ENCODE results near the gene SLC35C1. TPM values are rescaled to one million over a fixed set of nuclear protein-coding genes. Genes with fewer than 3 reads are reported as not detected.

SLC35C1 gene
- total RNA-seq, 8 experiments from 2014 or later: 4.5 to 27.2 (median 7.1) TPM

GRCh38 chr11:45794169-45794568 is 10.8 kb upstream of the SLC35C1 start:
- Histone ChIP-seq H3K27ac (no peak overlapping the region), H3K4me1 (replicated peaks in 1 of 2) (no peaks in the 10 kb centered on the region), H3K4me3 (no peak overlapping the region)
- ATAC-seq (replicated peaks in 6 of 8): no peak
- WGBS, 10 experiments: 40 to 100% (median 75%) methylated on average over 1 to 2 of the region's 3 CpGs; no CpG with 5 or more reads in 3 of the 10 experiments
- in situ Hi-C loops (cut with MboI; ENCODE audit: low pct_unique_long_range_greater_than_20kb in 2 of 9, low sequenced_read_pairs in 9 of 9, unreplicated experiment in 9 of 9): no loop called here

DNA sequence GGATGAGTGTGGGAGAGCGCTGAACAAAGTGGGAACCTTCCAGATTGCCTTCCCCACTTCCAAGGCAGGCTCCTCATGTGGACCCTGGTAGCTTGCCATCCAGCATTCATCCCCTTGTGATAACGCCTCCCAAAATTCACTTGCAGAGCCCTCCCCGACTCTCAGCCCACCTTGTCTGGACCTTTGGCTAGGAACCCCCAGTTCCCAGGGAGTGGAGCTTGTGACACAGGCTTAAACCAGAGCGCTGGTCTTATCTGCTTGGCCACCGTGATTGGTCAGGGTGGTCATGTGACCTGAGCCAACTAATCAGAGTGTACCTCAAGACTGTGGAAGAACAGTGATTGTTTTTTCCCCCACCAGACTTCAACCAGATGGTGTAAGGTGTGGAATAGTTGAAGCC is 9.6 kb upstream of the SLC35C1 start:
- in situ Hi-C loops (cut with MboI; ENCODE audit: low pct_unique_long_range_greater_than_20kb in 2 of 9, low sequenced_read_pairs in 9 of 9, unreplicated experiment in 9 of 9): no loop called here
- no peak for ATAC-seq (replicated peaks in 6 of 8)
- 7 to 100% (median 87%) methylated on average over 1 to 3 of the region's 5 CpGs; no CpG with 5 or more reads in 4 of the 10 experiments for WGBS, 10 experiments
- H3K4me1 ChIP-seq (replicated peaks in 1 of 2): no peaks in the 10 kb centered on the region
- H3K4me3 ChIP-seq: no peak overlapping the region
- H3K27ac ChIP-seq: no peak overlapping the region

GRCh38 chr11:45796461-45796861 is 8.5 kb upstream of the SLC35C1 start:
- in situ Hi-C loops (cut with MboI; ENCODE audit: low pct_unique_long_range_greater_than_20kb in 2 of 9, low sequenced_read_pairs in 9 of 9, unreplicated experiment in 9 of 9): no loop called here
- WGBS, 10 experiments: 12 to 94% (median 77%) methylated on average over 2 to 8 of the region's 8 CpGs; no CpG with 5 or more reads in 1 of the 10 experiments
- Histone ChIP-seq H3K4me1 (replicated peaks in 1 of 2) (no peaks in the 10 kb centered on the region), H3K4me3 (no peak overlapping the region), H3K27ac (no peak overlapping the region)
- no peak for ATAC-seq (replicated peaks in 6 of 8)

DNA sequence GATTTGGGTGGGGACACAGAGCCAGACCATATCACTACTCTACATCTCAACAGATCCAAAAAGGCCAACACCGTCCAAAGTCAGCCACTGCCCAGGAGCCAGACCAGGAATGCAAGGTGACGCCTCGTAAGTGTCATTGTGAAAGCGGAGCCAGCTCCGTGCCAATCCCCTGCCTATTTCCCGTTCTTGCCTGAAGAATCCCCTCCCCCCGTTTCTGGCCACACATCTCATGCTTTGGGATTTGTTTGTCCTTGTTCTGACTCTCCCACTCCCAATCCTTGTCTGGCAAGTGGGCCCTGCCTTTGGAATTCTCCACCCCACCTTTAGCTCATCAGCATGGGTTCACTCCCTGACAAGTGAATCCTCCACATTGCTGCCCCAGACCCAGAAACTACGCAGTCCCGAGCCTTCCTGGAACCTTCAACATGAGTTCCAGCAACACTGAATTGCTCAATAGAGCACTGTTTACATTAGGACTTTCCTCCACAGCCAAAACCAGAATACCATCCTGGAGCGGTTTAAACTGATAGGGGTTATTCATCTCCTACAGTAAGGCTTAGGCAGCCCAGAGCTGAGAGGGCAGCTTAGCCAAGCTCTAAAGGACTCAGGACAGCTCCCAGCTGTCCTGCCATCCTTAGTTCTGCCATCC is 6.0 kb upstream of the SLC35C1 start:
- ATAC-seq (replicated peaks in 6 of 8): no peak
- Histone ChIP-seq H3K27ac (no peak overlapping the region), H3K4me1 (replicated peaks in 1 of 2) (no peaks in the 10 kb centered on the region), H3K4me3 (no peak overlapping the region)
- in situ Hi-C loops (cut with MboI; ENCODE audit: low pct_unique_long_range_greater_than_20kb in 2 of 9, low sequenced_read_pairs in 9 of 9, unreplicated experiment in 9 of 9): no loop called here
- whole genome bisulfite sequencing, 10 experiments: 40 to 100% (median 85%) methylated on average over 1 to 5 of the region's 10 CpGs; no CpG with 5 or more reads in 2 of the 10 experiments

DNA sequence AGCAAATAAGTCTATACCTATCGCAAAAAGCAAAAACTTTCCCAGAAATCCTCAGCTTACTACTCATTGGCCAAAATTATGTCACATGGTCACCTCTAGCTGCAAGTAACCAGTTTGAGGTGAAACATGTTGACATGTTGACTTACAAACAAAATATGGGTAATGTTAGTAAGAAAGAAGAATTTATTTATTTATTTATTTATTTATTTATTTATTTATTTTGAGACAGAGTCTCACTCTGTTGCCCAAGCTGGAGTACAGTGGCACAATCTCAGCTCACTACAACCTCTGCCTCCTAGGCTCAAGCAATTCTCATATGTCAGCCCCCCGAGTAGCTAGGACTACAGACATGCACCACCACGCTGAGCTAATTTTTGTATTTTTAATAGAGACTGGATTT is 5.4 kb upstream of the SLC35C1 start:
- no peaks in the 10 kb centered on the region for H3K4me1 ChIP-seq (replicated peaks in 1 of 2)
- 79 to 100% (median 100%) methylated on average over 1 to 3 of the region's 3 CpGs; no CpG with 5 or more reads in 1 of the 10 experiments for whole genome bisulfite sequencing, 10 experiments
- no peak for ATAC-seq (replicated peaks in 6 of 8)
- H3K4me3 ChIP-seq: no peak overlapping the region
- in situ Hi-C loops (cut with MboI; ENCODE audit: low pct_unique_long_range_greater_than_20kb in 2 of 9, low sequenced_read_pairs in 9 of 9, unreplicated experiment in 9 of 9): no loop called here
- no peak overlapping the region for H3K27ac ChIP-seq

DNA sequence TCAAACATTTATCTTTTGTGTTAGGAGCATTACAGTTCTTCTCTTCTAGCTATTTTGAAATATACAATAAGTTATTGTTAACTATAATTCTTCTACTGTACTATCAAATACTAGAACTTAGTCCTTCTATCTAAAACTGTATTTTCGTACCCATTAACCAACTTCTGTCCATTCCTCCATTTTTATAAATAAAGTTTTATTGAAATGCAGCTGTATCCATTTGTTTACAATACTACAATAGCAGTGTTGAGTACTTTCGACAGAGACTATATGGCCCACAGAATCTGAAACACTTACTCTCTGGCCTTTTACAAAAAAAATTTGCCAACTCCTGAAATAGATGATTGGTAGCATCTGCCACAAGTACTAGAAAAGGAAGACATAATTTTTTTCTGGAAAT is 4.7 kb upstream of the SLC35C1 start:
- in situ Hi-C loops (cut with MboI; ENCODE audit: low pct_unique_long_range_greater_than_20kb in 2 of 9, low sequenced_read_pairs in 9 of 9, unreplicated experiment in 9 of 9): no loop called here
- WGBS, 10 experiments: 31 to 100% (median 73%) methylated on average over 1 to 2 of the region's 2 CpGs
- H3K27ac ChIP-seq: no peak overlapping the region
- no peak overlapping the region for H3K4me3 ChIP-seq
- no peaks in the 10 kb centered on the region for H3K4me1 ChIP-seq (replicated peaks in 1 of 2)
- ATAC-seq (replicated peaks in 6 of 8): no peak

GRCh38 chr11:45801723-45802315 is 3.1 kb upstream of the SLC35C1 start:
- peak in 1 of 8 experiments; percentile 1 for ATAC-seq (replicated peaks in 6 of 8)
- no peak overlapping the region for H3K27ac ChIP-seq
- WGBS, 10 experiments: 0 to 91% (median 75%) methylated on average over 1 to 2 of the region's 2 CpGs; no CpG with 5 or more reads in 2 of the 10 experiments
- H3K4me3 ChIP-seq: no peak overlapping the region
- in situ Hi-C loops (cut with MboI; ENCODE audit: low pct_unique_long_range_greater_than_20kb in 2 of 9, low sequenced_read_pairs in 9 of 9, unreplicated experiment in 9 of 9): no loop called here
- peaks cover 9 to 12% of the 10 kb centered on the region in 2 donors for H3K4me1 ChIP-seq (replicated peaks in 1 of 2)

DNA sequence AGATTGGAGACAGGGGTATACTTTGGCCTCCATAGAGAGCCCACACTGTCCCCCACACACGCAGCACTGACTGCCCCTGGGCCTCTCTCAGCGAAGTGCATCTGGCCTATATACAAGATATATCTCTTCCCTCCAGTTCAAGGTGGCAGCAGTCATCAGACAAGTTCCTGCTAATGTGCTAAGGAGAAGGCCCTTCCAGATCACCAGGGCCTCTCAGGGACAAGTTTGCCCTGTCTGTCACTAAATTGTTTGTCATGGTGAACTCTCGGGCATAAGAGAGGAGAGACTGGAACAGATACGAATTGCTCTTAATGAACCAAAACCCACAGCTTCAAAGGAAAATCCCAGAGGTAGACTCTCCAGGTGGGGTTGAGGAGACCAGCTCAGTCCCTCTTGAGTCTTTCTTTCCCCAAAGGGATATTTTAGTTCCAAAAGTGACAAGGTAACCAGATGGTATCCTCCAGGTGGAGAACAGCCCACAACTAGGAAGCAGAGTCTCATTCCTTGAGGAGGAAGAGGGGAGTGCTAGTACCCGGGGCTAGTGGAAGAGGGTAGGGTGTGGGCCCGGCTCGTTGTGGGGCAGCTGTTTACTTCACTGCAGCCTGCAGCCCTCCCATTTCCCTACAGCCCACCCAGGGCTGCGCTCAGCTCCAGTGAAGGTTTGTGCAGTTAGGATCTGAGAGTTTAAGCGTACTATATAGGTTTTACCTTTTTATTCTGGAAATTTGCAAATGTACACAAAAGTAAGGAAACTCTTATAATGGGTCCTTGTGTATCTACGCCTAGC is 2.2 kb upstream of the SLC35C1 start:
- H3K4me1 ChIP-seq (replicated peaks in 1 of 2): peaks cover 18 to 21% of the 10 kb centered on the region in 2 donors
- no peak overlapping the region for H3K27ac ChIP-seq
- no peak for ATAC-seq (replicated peaks in 6 of 8)
- in situ Hi-C loops (cut with MboI; ENCODE audit: low pct_unique_long_range_greater_than_20kb in 2 of 9, low sequenced_read_pairs in 9 of 9, unreplicated experiment in 9 of 9): no loop called here
- WGBS, 10 experiments: 77 to 100% (median 96%) methylated on average over 2 to 8 of the region's 10 CpGs; no CpG with 5 or more reads in 1 of the 10 experiments
- no peak overlapping the region for H3K4me3 ChIP-seq

DNA sequence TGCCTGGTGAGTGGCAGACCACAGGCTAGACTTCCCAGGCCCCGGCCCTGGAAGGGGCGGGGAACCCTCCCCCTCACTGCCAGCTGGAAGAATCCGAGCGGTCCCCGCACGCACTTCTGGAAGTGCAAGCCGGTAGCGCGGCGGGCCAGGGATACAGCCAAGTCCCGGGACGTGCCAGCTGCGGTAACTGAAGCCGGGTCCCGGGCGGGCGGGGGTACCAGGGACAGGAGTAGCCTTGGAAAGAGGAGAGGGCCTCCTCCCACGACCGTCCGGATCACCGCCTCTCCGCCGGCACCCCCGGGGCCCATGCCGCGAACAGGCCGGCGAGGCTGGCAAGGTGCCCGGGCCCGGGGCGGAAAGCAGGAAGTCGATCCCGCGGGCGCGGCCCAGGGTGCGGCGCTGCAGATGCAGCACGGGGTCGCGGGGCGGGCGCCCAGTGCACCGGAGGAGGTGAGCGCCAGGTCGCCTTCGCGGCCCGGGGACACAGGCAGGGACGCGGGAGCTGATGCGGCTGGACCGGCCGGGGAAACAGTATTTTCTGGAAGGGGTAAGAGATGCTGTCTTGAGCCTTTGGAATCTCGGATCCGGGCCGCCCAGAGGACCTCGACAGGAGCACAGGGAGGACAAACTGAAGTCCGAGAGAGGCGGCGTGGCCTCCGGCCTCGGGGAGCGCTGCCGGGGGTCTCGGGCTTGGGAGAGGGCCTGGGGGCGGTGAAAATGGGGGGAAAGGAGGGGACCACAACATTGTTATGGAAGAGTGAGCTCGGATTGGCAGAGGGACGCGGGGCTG is 783 bp upstream of the SLC35C1 start:
- WGBS, 10 experiments: 0 to 4% (median 3%) methylated on average over 1 to 7 of the region's 70 CpGs; no CpG with 5 or more reads in 7 of the 10 experiments
- in situ Hi-C loops (cut with MboI; ENCODE audit: low pct_unique_long_range_greater_than_20kb in 2 of 9, low sequenced_read_pairs in 9 of 9, unreplicated experiment in 9 of 9): no loop called here
- peaks cover 20 to 22% of the 10 kb centered on the region in 2 donors for H3K4me1 ChIP-seq (replicated peaks in 1 of 2)
- H3K27ac ChIP-seq: peak overlapping the region in 1 of 2 donors; percentile 92
- peak overlapping the region; percentile 58 to 79 (median 62) for H3K4me3 ChIP-seq
- ATAC-seq (replicated peaks in 6 of 8): peak; percentile 6 to 52 (median 17)

GRCh38 chr11:45805305-45806071 is 539 bp downstream of the SLC35C1 start:
- Histone ChIP-seq H3K27ac (peak overlapping the region; percentile 80 to 92), H3K4me3 (peak overlapping the region; percentile 58 to 79 (median 62)), H3K4me1 (replicated peaks in 1 of 2) (peaks cover 20 to 22% of the 10 kb centered on the region in 2 donors)
- in situ Hi-C loops (cut with MboI; ENCODE audit: low pct_unique_long_range_greater_than_20kb in 2 of 9, low sequenced_read_pairs in 9 of 9, unreplicated experiment in 9 of 9): no loop called here
- ATAC-seq (replicated peaks in 6 of 8): peak in 5 of 8 experiments; percentile 21 to 69 (median 43)
- 24 to 51% methylated on average over 4 to 8 of the region's 29 CpGs; no CpG with 5 or more reads in 8 of the 10 experiments for WGBS, 10 experiments

GRCh38 chr11:45806072-45806933 is 1.4 kb downstream of the SLC35C1 start:
- H3K4me1 ChIP-seq (replicated peaks in 1 of 2): peaks cover 20 to 22% of the 10 kb centered on the region in 2 donors
- ATAC-seq (replicated peaks in 6 of 8): no peak
- in situ Hi-C loops (cut with MboI; ENCODE audit: low pct_unique_long_range_greater_than_20kb in 2 of 9, low sequenced_read_pairs in 9 of 9, unreplicated experiment in 9 of 9): no loop called here
- peak overlapping the region; percentile 80 to 92 for H3K27ac ChIP-seq
- 40 to 83% (median 60%) methylated on average over 1 to 7 of the region's 20 CpGs; no CpG with 5 or more reads in 2 of the 10 experiments for WGBS, 10 experiments
- peak overlapping the region; percentile 58 to 79 (median 62) for H3K4me3 ChIP-seq
